A549 treated with ZK216348 at 1 μM for 4 hours (cell line): ENCODE data around the gene CHCHD2. TPM values are rescaled to one million over a fixed set of nuclear protein-coding genes. Genes with fewer than 3 reads are reported as not detected.

ENCODE experiments used
- total RNA-seq: library from RNA; stranded (reverse); fragments of 200-300 nt; extraction: Qiagen RNA extraction; gene quantifications from 5 replicates; pipeline ENCODE4 v1.2.3, GENCODE V29; 2022; ENCODE audit warnings: low read depth

Gene CHCHD2, protein sequence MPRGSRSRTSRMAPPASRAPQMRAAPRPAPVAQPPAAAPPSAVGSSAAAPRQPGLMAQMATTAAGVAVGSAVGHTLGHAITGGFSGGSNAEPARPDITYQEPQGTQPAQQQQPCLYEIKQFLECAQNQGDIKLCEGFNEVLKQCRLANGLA
- total RNA-seq: 519 to 707 TPM (median 628 TPM) in 5 replicates

DNA sequence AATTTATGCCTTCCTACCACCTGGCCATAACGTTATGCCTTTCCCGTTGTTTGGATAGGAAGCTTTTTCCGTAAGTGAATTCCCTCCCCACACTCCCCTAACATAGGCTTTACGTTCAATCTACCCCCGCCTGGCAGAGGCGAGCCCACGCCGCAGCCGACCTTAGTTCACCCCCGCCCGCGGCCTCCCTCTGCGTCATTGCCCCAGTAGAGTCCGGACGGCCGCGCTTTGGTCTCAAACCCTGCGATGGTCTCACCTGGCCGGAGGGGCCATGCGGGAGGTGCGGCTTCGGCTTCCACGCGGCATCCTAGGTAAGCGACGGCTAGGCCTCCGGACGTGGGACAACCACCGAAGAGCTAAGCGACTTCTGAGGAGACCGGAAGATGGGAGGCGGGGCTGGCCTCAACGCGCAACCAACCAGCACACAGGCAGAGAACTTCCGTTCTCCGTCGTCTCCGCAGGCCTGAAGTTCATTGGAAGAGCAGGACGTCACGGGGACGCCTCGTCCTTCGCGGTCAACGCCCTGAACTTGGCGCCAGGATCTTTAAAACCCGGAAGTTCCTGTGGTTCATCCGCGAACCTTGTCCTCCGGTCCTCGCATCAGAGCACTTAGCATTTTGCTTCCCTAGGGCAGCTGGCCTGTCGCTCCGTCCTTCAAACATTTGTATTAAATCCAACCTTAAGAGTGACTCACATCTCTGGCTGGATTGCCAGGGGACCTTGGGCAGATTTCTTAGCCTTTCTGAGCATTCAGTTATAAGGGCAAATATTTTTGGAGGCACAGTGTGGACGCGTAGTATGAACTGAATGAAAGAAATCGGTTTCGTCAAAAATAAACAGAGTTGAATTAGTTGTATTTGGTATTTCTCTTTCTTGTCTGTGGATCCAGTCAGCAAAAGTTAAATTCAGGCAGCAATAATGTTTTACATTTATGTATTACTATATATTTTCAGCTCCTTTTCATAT is at the start of gene CHCHD2:
Gene CHCHD2 (minus strand): TSS at position 369 of the 966 bp plus-strand sequence. CDS start 63 bp downstream, at position 306.

DNA sequence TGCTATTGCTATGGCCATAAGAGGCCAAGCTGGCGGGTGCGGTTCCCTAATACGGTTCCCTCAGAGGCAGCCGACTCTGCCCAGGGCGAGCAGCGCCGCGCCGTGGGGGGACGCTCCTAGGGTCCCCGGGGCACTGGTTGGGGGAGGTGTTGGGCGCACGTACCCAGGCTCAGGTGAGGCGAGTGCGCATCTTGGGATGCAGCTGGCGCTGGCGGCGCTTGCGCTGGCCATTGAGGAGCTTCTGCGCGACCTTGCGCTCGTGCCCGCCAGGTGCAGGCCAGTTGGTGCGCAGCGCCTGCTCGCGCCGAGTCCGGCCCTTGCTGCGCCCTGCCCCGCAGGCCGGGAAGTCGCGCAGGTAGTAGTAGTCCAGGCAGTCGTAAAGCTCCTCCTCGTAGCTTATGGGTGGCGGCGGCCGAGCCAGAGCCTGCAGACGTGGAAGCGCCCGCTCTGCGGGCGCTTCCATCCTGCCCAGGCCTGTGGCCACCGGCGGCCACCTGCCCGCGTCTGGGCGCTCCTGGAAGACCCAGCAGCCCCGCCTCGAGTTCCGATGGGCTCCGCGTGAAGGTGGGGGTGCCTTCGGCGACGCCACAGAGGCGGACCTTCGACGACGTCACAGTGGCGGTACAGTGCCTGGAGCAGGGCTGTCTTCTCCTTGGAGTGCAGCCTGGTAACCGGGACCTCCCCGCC is 9.7 kb upstream of the CHCHD2 start, which contains the start of gene NUPR2:
Gene NUPR2 (minus strand): TSS at position 566 of the 687 bp plus-strand sequence. CDS start 103 bp downstream, at position 463.

DNA sequence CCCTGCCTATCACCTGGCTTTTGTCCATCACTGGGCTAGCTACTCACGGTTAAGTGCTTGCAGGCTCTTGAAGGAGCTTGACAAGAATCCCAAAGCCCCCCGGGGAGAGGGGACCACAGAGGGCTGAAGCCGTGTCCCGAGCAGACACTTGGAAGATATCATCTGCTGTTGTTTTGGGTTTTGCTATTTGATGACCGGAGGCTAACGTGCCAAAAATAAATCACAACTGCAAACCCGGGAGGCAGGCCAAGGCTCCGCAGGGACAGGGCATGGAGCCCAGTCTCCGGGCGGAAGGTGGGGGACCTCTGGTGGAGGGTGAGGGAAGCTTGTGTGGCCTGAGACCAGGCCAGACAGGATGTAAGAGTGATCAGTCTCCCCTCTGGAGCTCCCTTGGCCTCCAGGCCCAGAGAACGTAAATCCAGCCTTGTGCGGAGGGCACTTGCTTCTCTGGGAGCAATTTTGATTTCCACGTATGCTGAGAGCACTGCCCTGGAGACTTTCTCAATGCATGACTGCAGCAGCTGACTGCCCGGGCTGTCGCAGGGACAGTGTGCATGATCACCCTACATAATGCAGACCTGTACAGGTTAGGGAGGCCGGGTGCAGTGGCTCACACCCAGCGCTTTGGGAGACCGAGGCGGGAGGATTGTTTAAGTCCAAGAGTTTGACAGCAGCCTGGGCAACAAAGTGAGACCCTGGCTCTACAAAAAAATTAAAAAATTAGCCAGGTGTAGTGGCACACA is 13.3 kb downstream of the CHCHD2 start, which contains the start of gene PHKG1:
Gene PHKG1 (minus strand): TSS at position 164 of the 743 bp plus-strand sequence. CDS start 4,011 bp downstream, outside the sequence.

DNA sequence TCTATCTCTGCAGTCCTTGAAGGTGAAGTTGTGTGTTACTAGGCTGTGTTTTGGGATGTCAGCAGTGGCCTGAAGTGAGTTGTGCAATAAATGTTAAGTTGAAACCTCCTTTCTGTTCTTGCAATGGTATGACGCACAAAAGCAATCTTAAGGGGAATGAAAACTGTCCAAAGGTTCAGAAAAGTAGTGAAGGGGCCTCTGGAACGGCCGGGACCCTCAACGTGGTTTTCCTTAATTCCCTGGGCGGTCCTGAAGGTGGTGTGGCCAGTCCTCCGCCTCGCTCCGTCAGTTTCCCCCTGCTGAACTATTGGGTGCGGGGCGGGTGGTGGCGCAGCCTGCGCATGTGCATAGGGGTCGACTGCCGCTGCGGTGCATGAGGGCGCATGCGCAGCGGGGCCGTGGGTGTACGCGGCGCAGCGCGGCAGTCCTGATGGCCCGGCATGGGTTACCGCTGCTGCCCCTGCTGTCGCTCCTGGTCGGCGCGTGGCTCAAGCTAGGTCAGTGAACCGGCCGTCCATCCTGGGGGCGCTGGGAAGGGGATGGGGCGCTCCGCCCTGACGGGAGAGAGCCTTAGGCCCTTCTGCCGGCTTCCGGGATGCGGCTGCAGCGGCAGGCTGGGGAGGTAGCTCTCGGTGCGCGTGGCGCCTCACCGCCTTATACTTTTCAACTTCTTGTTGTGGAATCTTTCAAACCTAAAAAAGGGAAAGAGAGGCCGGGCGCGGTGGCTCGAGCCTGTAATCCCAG is 42.2 kb downstream of the CHCHD2 start, which contains the start of gene SUMF2:
Gene SUMF2 (plus strand): TSS at position 405 of the 744 bp plus-strand sequence. CDS start 26 bp downstream, at position 431.

Other genes with a start within 250 kb of the CHCHD2 start
- gene SEPTIN14, start 243.7 kb downstream of the CHCHD2 start, total RNA-seq: not detected in 5 replicates
- 0.56 to 1.5 TPM (median 0.72 TPM) in 5 replicates for gene ZNF713, start 219.0 kb downstream of the CHCHD2 start, total RNA-seq
- 23.3 to 34.8 TPM (median 25.7 TPM) in 5 replicates for gene MRPS17, start 154.6 kb downstream of the CHCHD2 start, total RNA-seq
- gene NIPSNAP2, start 141.9 kb downstream of the CHCHD2 start, total RNA-seq: 32.6 to 60.1 TPM (median 47.2 TPM) in 5 replicates
- gene PSPH, start 55.0 kb downstream of the CHCHD2 start, total RNA-seq: 21.5 to 32.4 TPM (median 25.5 TPM) in 5 replicates
- gene CCT6A, start 54.7 kb downstream of the CHCHD2 start, total RNA-seq: 235 to 313 TPM (median 269 TPM) in 5 replicates
- gene SUMF2, start 42.2 kb downstream of the CHCHD2 start, total RNA-seq: 109 to 117 TPM (median 111 TPM) in 5 replicates
- gene PHKG1, start 13.5 kb downstream of the CHCHD2 start, total RNA-seq: 0.12 to 0.68 TPM (median 0.52 TPM) in 5 replicates
- gene NUPR2, start 9.9 kb upstream of the CHCHD2 start, total RNA-seq: not detected in 5 replicates